Calu3 (cell line): ENCODE results near the gene TMEM222. TPM values are rescaled to one million over a fixed set of nuclear protein-coding genes. Genes with fewer than 3 reads are reported as not detected.

ENCODE experiments used
- BruUV-seq: library from RNA; stranded (reverse); fragments of 400-500 nt; replicated peaks from 2 replicates; lab custom pipeline; 2021; lab: Mats Ljungman, UMichigan
- CTCF ChIA-PET: fragments of 300-600 bp; sonication (Branson Sonifier 250); formaldehyde crosslinking; loops from one replicate; lab custom pipeline; 2022; ENCODE audit warnings: antibody characterized with exemption; lab: Charles Lee
- DNase-seq: peaks from one replicate; pipeline ENCODE4 v3.0.0; 2022
- H3K27ac Mint-ChIP-seq: one replicate; pipeline ENCODE4 v1.8.0; 2022; ENCODE audit warnings: mixed read lengths; ENCODE audit not compliant: unreplicated experiment
- H3K27me3 Mint-ChIP-seq: one replicate; pipeline ENCODE4 v1.8.0; 2022; ENCODE audit warnings: mixed read lengths; ENCODE audit not compliant: unreplicated experiment
- H3K36me3 Mint-ChIP-seq: one replicate; pipeline ENCODE4 v1.8.0; 2022; ENCODE audit warnings: mild to moderate bottlenecking, moderate library complexity, mixed read lengths; ENCODE audit not compliant: insufficient read depth, unreplicated experiment
- H3K4me1 Mint-ChIP-seq: one replicate; pipeline ENCODE4 v1.8.0; 2022; ENCODE audit warnings: mild to moderate bottlenecking, low read depth, mixed read lengths; ENCODE audit not compliant: unreplicated experiment
- H3K4me3 Mint-ChIP-seq: one replicate; pipeline ENCODE4 v1.8.0; 2022; ENCODE audit warnings: mild to moderate bottlenecking, low read depth, moderate library complexity, mixed read lengths; ENCODE audit not compliant: unreplicated experiment
- H3K9me3 Mint-ChIP-seq: one replicate; pipeline ENCODE4 v1.8.0; 2022; ENCODE audit warnings: low read depth, mixed read lengths; ENCODE audit not compliant: unreplicated experiment
- intact Hi-C: fragments of 100-400 bp; cut with micrococcal nuclease; formaldehyde crosslinking; loops from one replicate; pipeline ENCODE4 v1.10.0; 2022; ENCODE audit not compliant: unreplicated experiment
- total RNA-seq: library from RNA; stranded (reverse); gene quantifications from 2 replicates; pipeline ENCODE4 v1.2.3, GENCODE V29; 2022
- TF ChIP-seq, protein P1 (sequence below): fragments of 200-600 bp; IDR thresholded peaks from one replicate; pipeline ENCODE4 v1.8.0; 2022; ENCODE audit warnings: antibody characterized with exemption; ENCODE audit not compliant: unreplicated experiment

Gene TMEM222
- total RNA-seq, 1 experiment from 2014 or later, result 30.4 TPM

DNA sequence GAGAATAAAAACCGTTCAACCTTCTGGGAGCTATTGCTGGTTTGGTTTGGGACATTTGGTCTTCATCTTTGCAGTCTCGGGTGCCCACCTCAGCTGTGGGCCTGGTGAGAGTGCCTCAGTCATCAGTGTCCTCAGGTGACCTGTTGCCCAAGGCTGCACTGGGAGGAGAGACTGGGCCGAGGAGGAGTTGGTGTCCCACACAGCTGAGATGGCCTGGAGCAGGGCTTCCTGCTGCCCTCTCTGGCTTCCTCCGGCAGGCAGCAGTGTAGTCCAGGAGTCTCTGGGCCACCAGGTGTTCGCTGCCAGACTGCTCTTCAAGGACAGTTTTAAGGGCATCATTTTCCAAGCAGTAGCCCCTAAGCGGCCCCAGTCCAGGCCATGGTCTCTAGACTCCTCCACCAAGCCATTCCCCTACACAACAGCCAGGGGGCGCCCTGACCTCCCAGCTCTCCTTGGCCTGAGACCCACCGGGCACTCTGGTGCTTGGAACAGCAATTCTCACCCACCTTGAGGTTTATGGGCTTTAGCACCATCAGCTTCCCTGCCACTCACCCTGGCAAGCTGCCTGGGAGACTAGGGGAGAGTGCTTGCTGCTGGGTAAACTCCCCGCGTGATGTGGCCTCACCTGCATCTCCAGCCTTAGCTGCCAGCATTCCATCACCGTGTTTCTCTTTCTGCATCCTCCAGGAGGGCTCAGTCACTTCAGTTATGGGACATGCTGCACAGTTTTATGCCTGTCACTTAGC, 10.7 kb downstream of the TMEM222 start:
- peak; percentile 47 for DNase-seq
- intact Hi-C loops, result no loop called here
- H3K4me1 Mint-ChIP-seq, result peaks cover 5% of the 10 kb centered on the region
- no TSS peak for BruUV-seq
- TF ChIP-seq, protein P1, sequence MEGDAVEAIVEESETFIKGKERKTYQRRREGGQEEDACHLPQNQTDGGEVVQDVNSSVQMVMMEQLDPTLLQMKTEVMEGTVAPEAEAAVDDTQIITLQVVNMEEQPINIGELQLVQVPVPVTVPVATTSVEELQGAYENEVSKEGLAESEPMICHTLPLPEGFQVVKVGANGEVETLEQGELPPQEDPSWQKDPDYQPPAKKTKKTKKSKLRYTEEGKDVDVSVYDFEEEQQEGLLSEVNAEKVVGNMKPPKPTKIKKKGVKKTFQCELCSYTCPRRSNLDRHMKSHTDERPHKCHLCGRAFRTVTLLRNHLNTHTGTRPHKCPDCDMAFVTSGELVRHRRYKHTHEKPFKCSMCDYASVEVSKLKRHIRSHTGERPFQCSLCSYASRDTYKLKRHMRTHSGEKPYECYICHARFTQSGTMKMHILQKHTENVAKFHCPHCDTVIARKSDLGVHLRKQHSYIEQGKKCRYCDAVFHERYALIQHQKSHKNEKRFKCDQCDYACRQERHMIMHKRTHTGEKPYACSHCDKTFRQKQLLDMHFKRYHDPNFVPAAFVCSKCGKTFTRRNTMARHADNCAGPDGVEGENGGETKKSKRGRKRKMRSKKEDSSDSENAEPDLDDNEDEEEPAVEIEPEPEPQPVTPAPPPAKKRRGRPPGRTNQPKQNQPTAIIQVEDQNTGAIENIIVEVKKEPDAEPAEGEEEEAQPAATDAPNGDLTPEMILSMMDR, result peak; percentile 60
- no peaks in the 10 kb centered on the region for H3K9me3 Mint-ChIP-seq
- H3K27me3 Mint-ChIP-seq, result no peaks in the 10 kb centered on the region
- CTCF ChIA-PET, result interaction anchor here (0.6 to 2.0 kb wide), 8 partner anchors 9 to 62 kb away, joined by 3 to 5 read pairs (median 3); no protein-coding TSS in a partner anchor
- H3K36me3 Mint-ChIP-seq, result peaks cover 14% of the 10 kb centered on the region
- no peak overlapping the region for H3K27ac Mint-ChIP-seq
- no peak overlapping the region for H3K4me3 Mint-ChIP-seq

DNA sequence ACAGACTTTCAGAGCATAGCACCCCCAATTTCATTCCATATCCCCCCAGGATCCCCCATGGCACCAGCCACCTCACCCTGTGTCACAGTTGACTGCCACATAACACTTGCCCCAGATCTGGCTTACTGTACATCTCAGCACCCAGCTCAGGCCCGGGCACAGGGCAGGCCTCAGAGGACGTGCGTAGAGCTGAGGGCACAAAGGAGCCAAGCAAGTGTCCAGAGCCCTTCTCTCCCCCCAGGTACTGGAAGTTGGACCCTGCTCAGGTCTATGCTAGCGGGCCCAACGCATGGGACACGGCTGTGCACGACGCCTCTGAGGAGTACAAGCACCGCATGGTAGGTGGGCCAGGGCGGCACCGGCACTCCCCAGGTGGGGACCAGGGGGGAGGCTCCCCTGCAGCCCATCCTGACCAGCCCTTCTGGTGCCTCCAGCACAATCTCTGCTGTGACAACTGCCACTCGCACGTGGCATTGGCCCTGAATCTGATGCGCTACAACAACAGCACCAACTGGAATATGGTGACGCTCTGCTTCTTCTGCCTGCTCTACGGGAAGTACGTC, 11.8 kb downstream of the TMEM222 start:
- intact Hi-C loops, result no loop called here
- TF ChIP-seq, protein P1, result no peak
- Mint-ChIP-seq H3K27me3 (no peaks in the 10 kb centered on the region), H3K27ac (no peak overlapping the region), H3K4me1 (no peaks in the 10 kb centered on the region), H3K4me3 (no peak overlapping the region), H3K36me3 (peaks cover 14% of the 10 kb centered on the region), H3K9me3 (no peaks in the 10 kb centered on the region)
- CTCF ChIA-PET, result interaction anchor here (2.0 kb wide), 1 partner anchor 9 kb away, joined by 5 read pairs; no protein-coding TSS in a partner anchor
- BruUV-seq, result no TSS peak
- no peak for DNase-seq

DNA sequence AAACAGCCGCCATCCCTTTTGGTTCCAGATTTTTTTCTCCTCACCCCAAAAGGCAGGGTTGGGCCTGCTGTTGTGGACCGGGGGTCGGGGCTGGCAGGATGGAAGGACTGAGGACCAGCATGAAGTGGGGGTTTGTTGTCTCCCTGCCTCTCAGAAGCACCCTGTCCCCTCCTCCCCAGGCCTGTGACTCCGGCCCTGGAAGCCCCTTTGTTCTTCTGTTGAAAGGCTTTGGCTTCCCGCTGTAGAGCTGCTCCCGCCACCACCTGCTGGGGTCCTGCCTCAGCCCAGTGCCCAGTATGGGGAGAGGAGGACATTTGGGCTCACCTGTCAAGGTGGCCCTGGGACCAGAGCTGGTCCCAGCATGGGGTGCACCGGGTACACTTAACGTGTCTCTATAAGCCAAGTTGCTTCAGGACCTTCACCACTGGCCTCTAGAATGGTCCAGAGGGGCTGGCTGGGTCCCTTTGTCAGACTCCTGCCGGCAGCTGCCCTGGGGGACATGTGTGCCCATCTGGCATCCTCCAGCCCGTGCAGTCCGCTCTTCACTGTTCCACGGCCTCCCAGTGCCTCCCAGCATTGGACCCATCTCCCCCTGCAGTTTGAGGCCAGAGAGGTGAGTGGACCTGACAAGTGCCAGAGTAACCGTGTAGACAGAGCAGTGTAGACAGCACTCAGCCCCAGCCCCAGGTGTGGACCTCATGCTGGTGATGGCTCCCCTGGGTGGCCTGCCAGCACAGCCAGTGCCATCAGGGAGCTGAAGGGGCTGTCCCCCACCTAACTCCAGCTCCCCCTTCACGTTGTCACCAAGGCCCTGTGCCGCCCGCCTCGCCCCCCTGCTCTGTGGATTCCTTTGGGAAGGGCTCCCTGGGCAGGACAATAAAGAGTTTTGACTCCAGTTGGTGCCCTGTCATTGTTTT, 13.8 kb downstream of the TMEM222 start:
- Mint-ChIP-seq H3K27ac (no peak overlapping the region), H3K4me1 (peaks cover 6% of the 10 kb centered on the region), H3K27me3 (no peaks in the 10 kb centered on the region), H3K9me3 (no peaks in the 10 kb centered on the region), H3K36me3 (peaks cover 14% of the 10 kb centered on the region), H3K4me3 (no peak overlapping the region)
- CTCF ChIA-PET, result interaction anchor here (0.6 kb wide), 1 partner anchor 23 kb away, joined by 4 read pairs; no protein-coding TSS in a partner anchor
- intact Hi-C loops, result no loop called here
- no TSS peak for BruUV-seq
- no peak for DNase-seq
- TF ChIP-seq, protein P1, result no peak

DNA sequence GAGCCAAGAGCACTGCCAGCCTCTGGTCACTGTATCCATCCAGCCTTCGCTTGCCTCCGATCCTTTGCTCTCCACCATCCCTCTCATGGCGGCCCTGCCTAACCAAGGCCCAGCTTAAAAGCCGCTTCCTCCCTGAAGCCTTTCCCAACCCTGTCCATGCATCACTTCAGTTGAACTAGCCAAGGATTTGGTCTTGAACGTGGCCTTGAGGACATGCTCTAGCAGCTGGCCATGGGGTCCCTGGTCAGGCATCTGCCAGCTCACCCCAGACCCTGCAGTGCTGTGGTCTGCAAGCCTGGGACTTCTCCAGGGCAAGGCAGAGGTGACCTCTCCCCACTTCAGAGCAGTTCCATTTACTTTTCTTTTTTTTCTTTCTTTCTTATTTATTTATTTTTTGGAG, 14.8 kb downstream of the TMEM222 start:
- no peaks in the 10 kb centered on the region for H3K9me3 Mint-ChIP-seq
- H3K36me3 Mint-ChIP-seq, result peaks cover 23% of the 10 kb centered on the region
- H3K4me1 Mint-ChIP-seq, result peaks cover 6% of the 10 kb centered on the region
- intact Hi-C loops, result no loop called here
- no peak for DNase-seq
- BruUV-seq, result no TSS peak
- H3K4me3 Mint-ChIP-seq, result no peak overlapping the region
- TF ChIP-seq, protein P1, result no peak
- no peak overlapping the region for H3K27ac Mint-ChIP-seq
- CTCF ChIA-PET, result interaction anchor here (0.6 kb wide), 1 partner anchor 24 kb away, joined by 4 read pairs; no protein-coding TSS in a partner anchor
- H3K27me3 Mint-ChIP-seq, result no peaks in the 10 kb centered on the region
